Activated CD4-positive, alpha-beta memory T cell treated with anti-CD3 and anti-CD28 coated beads for 36 hours (primary cell): ENCODE data around the gene GPR33. TPM values are rescaled to one million over a fixed set of nuclear protein-coding genes. Genes with fewer than 3 reads are reported as not detected.
"Not testable (repeated sequence)": the region's sequence is repeated elsewhere in the genome, so short reads cannot be mapped to it uniquely, and the experiment has no call there.

Experiments used
- CTCF ChIA-PET: fragments of 350-600 bp; sonication (Branson Sonifier 250); formaldehyde crosslinking; loops from one replicate; lab custom pipeline; 2021; ENCODE audit warnings: antibody characterized with exemption, inconsistent platforms; lab: Charles Lee
- POLR2A ChIA-PET: fragments of 350-600 bp; sonication (Branson Sonifier 250); formaldehyde crosslinking; loops from one replicate; lab custom pipeline; 2021; ENCODE audit warnings: antibody characterized with exemption; lab: Charles Lee
- DNase-seq: peaks from one replicate; pipeline ENCODE4 v3.0.0-alpha.2; 2020
- H3K27ac Mint-ChIP-seq: one replicate; pipeline ENCODE4 v1.8.0; 2021; ENCODE audit warnings: mixed read lengths
- H3K27me3 Mint-ChIP-seq: one replicate; pipeline ENCODE4 v1.8.0; 2021; ENCODE audit warnings: mixed read lengths
- H3K36me3 Mint-ChIP-seq: one replicate; pipeline ENCODE4 v1.8.0; 2021; ENCODE audit warnings: mixed read lengths
- H3K4me1 Mint-ChIP-seq: one replicate; pipeline ENCODE4 v1.8.0; 2021; ENCODE audit warnings: low read depth, mixed read lengths
- H3K4me3 Mint-ChIP-seq: one replicate; pipeline ENCODE4 v1.8.0; 2021; ENCODE audit warnings: mild to moderate bottlenecking, mixed read lengths
- H3K9me3 Mint-ChIP-seq: one replicate; pipeline ENCODE4 v1.8.0; 2021; ENCODE audit warnings: mixed read lengths
- intact Hi-C: fragments of 100-400 bp; cut with micrococcal nuclease; formaldehyde crosslinking; loops from one replicate; pipeline ENCODE4 v1.15.1; 2023
- total RNA-seq, 2 experiments: library from RNA; stranded (reverse); gene quantifications; one replicate each; pipeline ENCODE4 v1.2.3, GENCODE V29; 2021

Gene GPR33
- total RNA-seq, 2 experiments from 2014 or later = not detected

- Mint-ChIP-seq H3K4me3 (peak within 1 kb of the TSS; percentile 95), H3K27ac (peak within 1 kb of the TSS; percentile 79), H3K4me1 (peaks cover 25% of the 10 kb centered on the region), H3K9me3 (no peaks in the 10 kb centered on the region), H3K27me3 (no peaks in the 10 kb centered on the region), H3K36me3 (peaks cover 4% of the 10 kb centered on the region)
- CTCF ChIA-PET = interaction anchor here (1.0 to 1.8 kb wide), 8 partner anchors 13 to 797 kb away, joined by 3 to 9 read pairs (median 6); partner anchors contain the start of genes HEATR5A and HECTD1
- intact Hi-C loops = loop anchor here (1.0 to 10.0 kb wide), 8 partner anchors 37 to 746 kb away; partner anchors contain the start of genes ARHGAP5, HEATR5A, NUBPL and RNU6-8
- POLR2A ChIA-PET = interaction anchor here (1.2 to 2.4 kb wide), 3 partner anchors 32 to 249 kb away, joined by 3 to 19 read pairs (median 6); partner anchors contain the start of genes HEATR5A and HECTD1
- peak; percentile 94 for DNase-seq
Observed at GRCh38 chr14:31456841-31457664, 30.8 kb downstream of the GPR33 start, which contains the start of gene DTD2. Gene DTD2, minus strand, starts transcription at chr14:31457506. Its CDS starts 113 bp downstream, at chr14:31457393.

DNA sequence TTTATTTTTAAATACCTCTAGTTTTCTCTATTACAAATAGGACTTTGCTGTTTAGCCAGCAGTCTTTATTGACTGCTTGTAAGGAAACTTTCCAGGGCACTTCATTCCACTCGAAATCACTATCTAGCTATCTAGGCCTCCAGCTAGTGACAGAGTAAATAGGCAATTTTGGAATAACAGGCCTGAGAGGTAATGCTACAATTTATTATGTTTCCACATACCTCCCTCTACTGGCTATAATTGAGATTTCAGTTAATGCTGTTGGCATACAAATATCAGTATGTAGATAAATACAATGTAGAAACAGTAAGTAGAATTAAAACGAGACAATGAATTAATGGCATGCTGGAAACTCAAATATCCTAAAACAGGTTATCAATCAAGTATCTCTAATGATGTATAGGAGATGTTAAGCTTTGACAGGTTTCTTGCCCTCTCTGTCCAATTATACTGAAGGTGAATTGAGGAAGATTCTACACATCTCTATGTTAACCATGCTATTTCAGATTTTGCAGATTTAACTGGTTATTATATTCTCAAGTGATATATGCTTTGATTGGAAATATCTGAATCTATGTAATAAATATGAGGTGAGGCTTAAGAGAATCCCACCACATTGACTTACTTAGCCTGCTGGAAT is 37.7 kb downstream of the GPR33 start:
- DNase-seq = no peak
- H3K36me3 Mint-ChIP-seq = peaks cover 13% of the 10 kb centered on the region

GRCh38 chr14:31449136-31449535 is 38.7 kb downstream of the GPR33 start:
- Mint-ChIP-seq H3K36me3 (peaks cover 14% of the 10 kb centered on the region), H3K27me3 (no peaks in the 10 kb centered on the region), H3K4me3 (no peak overlapping the region), H3K27ac (no peak overlapping the region), H3K4me1 (no peaks in the 10 kb centered on the region), H3K9me3 (peaks cover 1% of the 10 kb centered on the region)
- POLR2A ChIA-PET = interaction anchor here (0.6 to 1.4 kb wide), 2 partner anchors 28 to 242 kb away, joined by 3 to 4 read pairs; partner anchors contain the start of gene HECTD1
- CTCF ChIA-PET = interaction anchor here (1.0 to 4.6 kb wide), 21 partner anchors 9 to 805 kb away, joined by 3 to 38 read pairs (median 4); partner anchors contain the start of gene HEATR5A
- no peak for DNase-seq
- intact Hi-C loops = no loop called here

More for the DNA sequence above, 37.7 kb downstream of the GPR33 start:
- no peak overlapping the region for H3K4me3 Mint-ChIP-seq
- H3K4me1 Mint-ChIP-seq = peaks cover 3% of the 10 kb centered on the region
- POLR2A ChIA-PET = no interaction called here
- H3K27me3 Mint-ChIP-seq = no peaks in the 10 kb centered on the region
- CTCF ChIA-PET = interaction anchor here (1.1 to 4.6 kb wide), 22 partner anchors 8 to 179 kb away, joined by 3 to 38 read pairs (median 4); partner anchors contain the start of gene HEATR5A
- intact Hi-C loops = loop anchor here (10.0 kb wide), 1 partner anchor 175 kb away; no protein-coding TSS in a partner anchor
- no peak overlapping the region for H3K27ac Mint-ChIP-seq
- H3K9me3 Mint-ChIP-seq = no peaks in the 10 kb centered on the region

DNA sequence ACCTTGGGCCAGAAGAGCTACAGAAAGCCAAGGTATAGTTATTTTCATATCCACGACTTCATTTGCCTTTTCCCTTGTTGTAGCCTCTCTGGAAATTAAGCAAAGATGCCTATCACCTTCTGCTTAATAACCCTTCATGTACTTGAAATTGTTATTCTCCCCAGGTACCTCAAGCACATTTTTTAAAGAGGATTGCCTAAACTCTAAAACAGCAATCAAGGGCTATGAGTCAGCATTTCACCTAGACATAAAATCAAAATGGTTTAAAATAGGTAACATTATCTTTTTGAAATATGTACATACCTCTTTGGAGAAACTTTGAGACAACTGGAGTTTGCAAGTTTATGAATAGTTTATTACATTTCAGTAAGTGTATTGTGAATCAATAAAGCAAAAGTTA is 42.1 kb downstream of the GPR33 start:
- no peak overlapping the region for H3K4me3 Mint-ChIP-seq
- H3K27me3 Mint-ChIP-seq = no peaks in the 10 kb centered on the region
- H3K9me3 Mint-ChIP-seq = peaks cover 3% of the 10 kb centered on the region
- ChIA-PET CTCF (interaction anchor here (0.8 kb wide), 1 partner anchor 25 kb away, joined by 3 read pairs; the partner anchor contains the start of gene HEATR5A), POLR2A (no interaction called here)
- peaks cover 8% of the 10 kb centered on the region for H3K36me3 Mint-ChIP-seq
- no peak overlapping the region for H3K27ac Mint-ChIP-seq
- DNase-seq = no peak
- H3K4me1 Mint-ChIP-seq = no peaks in the 10 kb centered on the region
- intact Hi-C loops = no loop called here

- Mint-ChIP-seq H3K9me3 (peaks cover 3% of the 10 kb centered on the region), H3K4me3 (no peak overlapping the region), H3K36me3 (peaks cover 13% of the 10 kb centered on the region), H3K27ac (no peak overlapping the region), H3K27me3 (no peaks in the 10 kb centered on the region), H3K4me1 (no peaks in the 10 kb centered on the region)
- DNase-seq = no peak
- ChIA-PET CTCF (no interaction called here), POLR2A (no interaction called here)
- intact Hi-C loops = no loop called here
Observed at GRCh38 chr14:31442284-31442683, 45.6 kb downstream of the GPR33 start.

- intact Hi-C loops = no loop called here
Observed at GRCh38 chr14:31441273-31442111, 46.3 kb downstream of the GPR33 start.

DNA sequence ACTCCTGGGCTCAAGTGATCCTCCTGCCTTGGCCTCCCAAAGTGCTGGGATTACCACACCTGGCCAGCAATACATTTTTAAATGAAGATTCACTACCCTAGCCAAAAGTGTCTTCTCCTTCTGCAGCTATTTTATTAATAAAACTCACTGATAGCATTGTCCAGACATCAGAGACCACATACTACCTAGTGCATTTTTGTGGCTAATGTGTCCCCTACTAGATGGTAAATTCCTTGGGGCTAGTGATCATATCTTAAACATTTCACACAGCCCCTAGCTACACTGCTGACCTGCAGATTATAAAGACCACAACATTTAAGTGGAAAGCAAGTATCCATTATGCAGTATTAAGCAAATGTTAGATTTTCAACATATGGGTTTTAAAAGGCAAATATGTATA is 47.6 kb downstream of the GPR33 start:
- intact Hi-C loops = no loop called here
- ChIA-PET POLR2A (no interaction called here), CTCF (no interaction called here)
- H3K4me1 Mint-ChIP-seq = no peaks in the 10 kb centered on the region
- no peak overlapping the region for H3K27ac Mint-ChIP-seq
- H3K9me3 Mint-ChIP-seq = peaks cover 3% of the 10 kb centered on the region
- H3K36me3 Mint-ChIP-seq = peaks cover 9% of the 10 kb centered on the region
- no peak overlapping the region for H3K4me3 Mint-ChIP-seq
- no peak for DNase-seq
- H3K27me3 Mint-ChIP-seq = no peaks in the 10 kb centered on the region

More at GRCh38 chr14:31441273-31442111, 46.3 kb downstream of the GPR33 start:
- H3K27ac Mint-ChIP-seq = no peak overlapping the region
- no peaks in the 10 kb centered on the region for H3K4me1 Mint-ChIP-seq
- H3K4me3 Mint-ChIP-seq = no peak overlapping the region
- peaks cover 3% of the 10 kb centered on the region for H3K9me3 Mint-ChIP-seq
- DNase-seq = no peak
- H3K36me3 Mint-ChIP-seq = peaks cover 13% of the 10 kb centered on the region
- ChIA-PET CTCF (no interaction called here), POLR2A (no interaction called here)
- no peaks in the 10 kb centered on the region for H3K27me3 Mint-ChIP-seq

DNA sequence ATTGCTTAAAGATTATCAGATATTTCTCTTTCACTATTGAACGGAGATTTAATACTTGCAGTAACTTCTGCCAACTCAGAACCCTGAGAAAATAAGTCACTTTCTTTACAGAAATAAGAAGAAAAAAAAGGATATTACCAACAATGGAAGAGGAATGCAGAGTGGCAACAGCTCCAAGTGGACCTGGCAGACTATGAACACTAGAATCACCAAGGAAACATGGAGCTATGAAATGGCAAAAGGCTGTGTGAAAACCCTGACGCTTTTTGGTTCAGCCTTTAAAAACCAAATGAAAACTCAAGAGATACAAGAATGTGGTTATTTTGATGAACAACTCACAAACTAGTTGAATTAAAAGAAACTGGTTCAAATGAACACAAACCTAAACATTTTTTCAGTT is 48.3 kb downstream of the GPR33 start:
- peaks cover 3% of the 10 kb centered on the region for H3K9me3 Mint-ChIP-seq
- POLR2A ChIA-PET = no interaction called here
- no peaks in the 10 kb centered on the region for H3K4me1 Mint-ChIP-seq
- CTCF ChIA-PET = no interaction called here
- no peak for DNase-seq
- intact Hi-C loops = no loop called here
- no peaks in the 10 kb centered on the region for H3K27me3 Mint-ChIP-seq
- H3K27ac Mint-ChIP-seq = no peak overlapping the region
- H3K4me3 Mint-ChIP-seq = no peak overlapping the region
- H3K36me3 Mint-ChIP-seq = peaks cover 9% of the 10 kb centered on the region

GRCh38 chr14:31437045-31437691 is 50.7 kb downstream of the GPR33 start:
- H3K4me3 Mint-ChIP-seq, POLR2A ChIA-PET, intact Hi-C loops, H3K36me3 Mint-ChIP-seq, H3K27me3 Mint-ChIP-seq, H3K27ac Mint-ChIP-seq, DNase-seq, CTCF ChIA-PET, H3K9me3 Mint-ChIP-seq, H3K4me1 Mint-ChIP-seq: not testable (repeated sequence)

GRCh38 chr14:31435276-31435675 is 52.6 kb downstream of the GPR33 start:
- no peak for DNase-seq
- CTCF ChIA-PET = no interaction called here
- intact Hi-C loops = no loop called here
- H3K27me3 Mint-ChIP-seq = no peaks in the 10 kb centered on the region
- peaks cover 5% of the 10 kb centered on the region for H3K9me3 Mint-ChIP-seq
- POLR2A ChIA-PET = no interaction called here
- H3K4me3 Mint-ChIP-seq = no peak overlapping the region
- peaks cover 13% of the 10 kb centered on the region for H3K36me3 Mint-ChIP-seq
- peaks cover 4% of the 10 kb centered on the region for H3K4me1 Mint-ChIP-seq
- no peak overlapping the region for H3K27ac Mint-ChIP-seq
